Right lung (tissue), 5 donors: ENCODE results near the gene CCDC6. TPM values are rescaled to one million over a fixed set of nuclear protein-coding genes. Genes with fewer than 3 reads are reported as not detected.
"Not testable (repeated sequence)": the region's sequence is repeated elsewhere in the genome, so short reads cannot be mapped to it uniquely, and the experiment has no call there.

Experiments used
- DNase-seq, 2 donors: peaks; one replicate each; pipeline ENCODE4 v3.0.0-alpha.2; 2013
- polyA plus RNA-seq, 5 donors: library from polyadenylated mRNA; unstranded; fragments of 120-200 nt; gene quantifications; one replicate each; pipeline versions ENCODE4 v1.2.1 to v1.2.3, GENCODE V29; 2013; ENCODE audit warnings: inconsistent platforms in 1 of 5, low replicate concordance in 1 of 5; ENCODE audit not compliant: insufficient read length in 5 of 5, insufficient read depth in 1 of 5

CCDC6 gene
- polyA plus RNA-seq, 5 donors = 25.8 to 43.0 (median 40.0) TPM

- no peak for DNase-seq
Observed at GRCh38 chr10:59771162-59771807, 135.1 kb downstream of the CCDC6 start.

GRCh38 chr10:59770689-59771088, 135.7 kb downstream of the CCDC6 start:
- DNase-seq = no peak

GRCh38 chr10:59762505-59762904, 143.9 kb downstream of the CCDC6 start:
- DNase-seq = no peak

DNA sequence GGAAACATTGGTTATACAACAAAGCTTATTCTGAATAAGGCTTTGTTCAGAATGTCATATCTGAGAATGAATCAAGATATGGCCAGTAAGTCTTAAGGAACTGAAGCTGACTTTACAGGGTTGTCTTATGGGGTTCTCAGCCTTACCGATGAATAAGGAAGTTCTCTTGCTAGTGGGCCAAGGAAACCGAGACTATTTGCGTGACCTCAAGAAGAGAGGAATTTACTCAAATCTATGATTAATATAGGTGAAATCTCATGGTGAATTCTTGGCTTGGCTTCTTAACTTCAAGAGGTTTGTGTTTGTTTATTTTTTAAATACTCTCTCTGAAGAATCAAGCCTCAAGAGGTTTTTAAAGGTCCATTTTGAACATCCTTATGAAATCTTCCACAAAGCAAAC, 148.4 kb downstream of the CCDC6 start:
- DNase-seq = no peak

- no peak for DNase-seq
Observed at GRCh38 chr10:59754951-59755350, 151.4 kb downstream of the CCDC6 start.

GRCh38 chr10:59753267-59753666, 153.1 kb downstream of the CCDC6 start, which contains the start of gene MRLN:
Gene MRLN, minus strand, starts transcription at chr10:59753455.
- no peak for DNase-seq

DNA sequence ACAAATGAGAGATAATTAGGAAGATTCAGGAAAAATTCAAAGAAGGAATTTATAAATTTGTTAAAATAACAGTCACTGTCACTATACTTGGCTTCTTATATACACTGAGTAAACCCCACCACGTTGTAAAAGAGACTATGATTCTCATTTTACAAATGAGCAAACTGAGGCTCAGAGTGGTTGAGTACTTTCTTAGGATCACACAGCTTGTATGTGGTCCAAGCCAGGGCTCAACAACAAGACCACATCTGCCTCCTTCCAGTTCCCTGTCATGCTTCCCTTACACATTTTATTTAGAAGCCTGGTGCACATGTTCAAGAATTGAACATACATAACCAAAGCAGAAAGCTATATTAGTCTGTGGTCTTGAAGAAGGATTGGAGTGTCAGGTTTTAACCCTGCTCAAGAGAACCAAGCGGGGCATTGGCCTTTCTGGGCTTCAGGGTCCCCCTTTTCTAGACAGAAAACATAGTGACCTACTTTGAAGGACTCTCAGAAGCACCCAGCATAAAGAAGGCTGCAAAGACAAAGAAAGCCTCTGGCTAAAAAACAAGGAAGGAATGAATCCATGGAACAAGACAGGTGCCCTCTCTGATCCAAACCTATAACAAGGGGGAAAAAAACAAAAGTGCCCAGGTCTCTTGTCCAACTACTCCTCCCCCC, 153.9 kb downstream of the CCDC6 start:
- DNase-seq = no peak

DNA sequence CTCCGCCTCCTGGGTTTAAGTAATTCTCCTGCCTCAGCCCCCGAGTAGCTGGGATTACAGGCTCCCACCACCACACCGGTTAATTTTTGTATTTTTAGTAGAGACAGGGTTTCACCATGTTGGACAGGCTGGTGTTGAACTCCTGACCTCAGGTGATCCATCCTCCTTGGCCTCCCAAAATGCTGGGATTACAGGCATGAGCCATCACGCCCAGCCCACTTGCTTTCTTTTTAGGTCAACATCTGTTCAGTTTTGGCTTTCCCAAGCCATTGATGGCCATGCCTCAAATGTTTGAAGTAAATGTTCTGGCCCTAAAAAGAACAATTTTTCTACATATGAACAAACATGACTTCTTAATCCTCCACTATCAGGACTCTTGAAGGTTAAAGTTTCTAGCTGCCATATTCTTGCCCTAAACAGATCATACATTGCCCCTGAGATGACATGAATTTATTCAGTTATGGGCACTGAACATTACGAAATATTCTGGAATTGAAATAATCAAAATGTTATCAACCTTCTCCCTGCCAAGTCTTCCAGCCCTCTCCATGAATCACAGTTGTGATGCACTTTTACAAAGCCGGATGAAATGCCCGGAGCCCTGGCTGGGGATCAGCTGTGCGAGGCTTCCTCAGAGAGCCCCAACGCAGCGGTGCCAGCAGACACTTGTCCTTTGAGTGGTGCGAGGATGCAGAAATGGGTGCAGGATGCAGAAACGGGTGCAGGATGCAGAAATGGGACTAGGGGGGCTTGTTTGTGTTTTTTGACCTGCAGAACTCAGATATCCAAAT, 156.0 kb downstream of the CCDC6 start:
- DNase-seq = no peak

- DNase-seq = no peak
Observed at GRCh38 chr10:59748834-59749233, 157.5 kb downstream of the CCDC6 start.

- no peak for DNase-seq
Observed at GRCh38 chr10:59745163-59745650, 161.1 kb downstream of the CCDC6 start.

GRCh38 chr10:59744762-59745161, 161.6 kb downstream of the CCDC6 start:
- not testable (repeated sequence) for DNase-seq

GRCh38 chr10:59744156-59744555, 162.2 kb downstream of the CCDC6 start:
- DNase-seq = not testable (repeated sequence)

- no peak for DNase-seq
Observed at GRCh38 chr10:59741583-59741982, 164.8 kb downstream of the CCDC6 start.

DNA sequence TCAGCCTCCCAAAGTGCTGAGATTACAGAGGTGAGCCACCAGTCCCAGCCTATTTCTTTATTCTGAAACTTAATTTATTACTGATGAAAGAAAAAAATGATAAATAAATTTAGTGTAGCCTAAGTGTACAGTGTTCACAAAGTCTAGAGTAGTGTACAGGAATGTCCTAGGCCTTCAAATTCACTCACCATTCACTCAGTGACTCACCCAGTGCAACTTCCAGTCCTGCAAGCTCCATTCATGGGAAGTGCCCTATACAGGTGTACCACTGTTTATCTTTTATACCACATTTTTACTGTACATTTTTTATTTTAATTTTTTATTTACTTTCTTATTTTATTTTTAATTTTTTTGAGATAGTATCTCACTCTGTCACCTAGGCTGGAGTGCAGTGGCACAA, 165.3 kb downstream of the CCDC6 start:
- no peak for DNase-seq

Other genes with a start within 250 kb of the CCDC6 start
- 10 to 100 TPM; 33.1 to 56.2 (median 41.5) TPM for gene SLC16A9, start 196.7 kb downstream of the CCDC6 start, polyA plus RNA-seq
- 1 to 10 TPM in 3 of 5 donors, under 1 TPM in 2; 0.74 to 7.5 (median 1.1) TPM for gene MRLN, start 153.1 kb downstream of the CCDC6 start, polyA plus RNA-seq